ENCODE measurements around the gene NSG1.

NSG1 gene

DNA sequence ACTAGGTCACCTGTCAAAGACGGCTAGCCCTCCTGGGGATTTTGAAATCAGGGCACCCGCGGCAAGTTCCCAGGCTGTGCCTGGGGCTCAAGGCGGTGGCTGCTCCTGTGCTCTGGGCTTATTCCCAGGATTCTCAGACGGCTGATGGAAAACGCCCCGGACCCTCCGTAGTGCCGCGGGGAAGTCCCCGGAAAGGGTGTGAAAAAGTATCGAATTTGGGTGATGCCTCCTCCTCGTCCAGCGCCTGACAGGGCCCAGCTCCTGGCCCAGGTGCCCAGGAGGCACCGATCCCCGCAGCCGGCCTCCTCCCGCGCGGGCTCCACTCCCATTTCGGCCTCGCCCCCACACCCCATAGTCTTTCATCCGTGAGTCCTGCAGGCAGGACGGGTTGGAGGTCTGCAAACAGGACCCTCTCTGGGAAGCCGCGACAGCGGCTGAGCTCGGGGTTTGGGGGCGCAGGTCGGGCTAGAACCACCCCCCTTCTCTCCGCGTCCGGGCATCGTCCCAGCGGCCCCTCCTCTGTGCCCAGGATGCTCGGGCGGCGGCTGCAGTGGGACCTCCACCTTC is 1.1 kb upstream of the NSG1 start:
- DNase-seq (ENCODE audit: low read depth in 1 of 2, low spot score in 1 of 2), result no peak
- Histone ChIP-seq H3K27ac (replicated peaks) (no peak overlapping the region), H3K4me3 (replicated peaks; ENCODE audit: insufficient read depth, low read length) (no peak overlapping the region), H3K27me3 (ENCODE audit: insufficient read depth, poor library complexity, severe bottlenecking) (peaks cover 47% of the 10 kb centered on the region)
- no peak for TF ChIP-seq GABPA (IDR thresholded peaks at IDR 0.05; ENCODE audit: low read depth)

- H3K27ac ChIP-seq (replicated peaks), result no peak overlapping the region
- no peak overlapping the region for H3K4me3 ChIP-seq (replicated peaks; ENCODE audit: insufficient read depth, low read length)
- H3K27me3 ChIP-seq (ENCODE audit: insufficient read depth, poor library complexity, severe bottlenecking), result peaks cover 47% of the 10 kb centered on the region
- TF ChIP-seq GABPA (IDR thresholded peaks at IDR 0.05; ENCODE audit: low read depth), result no peak
- no peak for TF ChIP-seq SPI1 (IDR thresholded peaks at IDR 0.05; ENCODE audit: borderline replicate concordance, low read depth)
- no peak for TF ChIP-seq POLR2AphosphoS5 (IDR thresholded peaks at IDR 0.05; ENCODE audit: low read depth)
- TF ChIP-seq REST (IDR thresholded peaks at IDR 0.05; ENCODE audit: insufficient replicate concordance, low read depth), result no peak
- no peak for TF ChIP-seq CTCF (IDR thresholded peaks at IDR 0.05; ENCODE audit: insufficient read depth, low read length)
- peak in 1 of 2 experiments; percentile 5 for DNase-seq (ENCODE audit: low read depth in 1 of 2, low spot score in 1 of 2)
Measured at GRCh38 chr4:4386296-4386735, 586 bp upstream of the NSG1 start.

- H3K27me3 ChIP-seq (ENCODE audit: insufficient read depth, poor library complexity, severe bottlenecking), result peaks cover 49% of the 10 kb centered on the region
- no peak for DNase-seq (ENCODE audit: low read depth in 1 of 2, low spot score in 1 of 2)
- H3K4me3 ChIP-seq (replicated peaks; ENCODE audit: insufficient read depth, low read length), result no peak overlapping the region
- H3K27ac ChIP-seq (replicated peaks), result no peak overlapping the region
- no peak for TF ChIP-seq GABPA (IDR thresholded peaks at IDR 0.05; ENCODE audit: low read depth)
- no peak for TF ChIP-seq POLR2AphosphoS5 (IDR thresholded peaks at IDR 0.05; ENCODE audit: low read depth)
- TF ChIP-seq SPI1 (IDR thresholded peaks at IDR 0.05; ENCODE audit: borderline replicate concordance, low read depth), result no peak
- TF ChIP-seq CTCF (IDR thresholded peaks at IDR 0.05; ENCODE audit: insufficient read depth, low read length), result no peak
- no peak for TF ChIP-seq REST (IDR thresholded peaks at IDR 0.05; ENCODE audit: insufficient replicate concordance, low read depth)
Measured at GRCh38 chr4:4387531-4388310, 819 bp downstream of the NSG1 start.

GRCh38 chr4:4388311-4388790 is 1.4 kb downstream of the NSG1 start:
- no peak overlapping the region for H3K27ac ChIP-seq (replicated peaks)
- TF ChIP-seq POLR2AphosphoS5 (IDR thresholded peaks at IDR 0.05; ENCODE audit: low read depth) (no peak), SPI1 (IDR thresholded peaks at IDR 0.05; ENCODE audit: borderline replicate concordance, low read depth) (no peak), GABPA (IDR thresholded peaks at IDR 0.05; ENCODE audit: low read depth) (no peak), CTCF (IDR thresholded peaks at IDR 0.05; ENCODE audit: insufficient read depth, low read length) (no peak), REST (IDR thresholded peaks at IDR 0.05; ENCODE audit: insufficient replicate concordance, low read depth) (no peak)
- no peak for DNase-seq (ENCODE audit: low read depth in 1 of 2, low spot score in 1 of 2)
- peaks cover 49% of the 10 kb centered on the region for H3K27me3 ChIP-seq (ENCODE audit: insufficient read depth, poor library complexity, severe bottlenecking)
- H3K4me3 ChIP-seq (replicated peaks; ENCODE audit: insufficient read depth, low read length), result no peak overlapping the region
